SU-DHL-6 (cell line): Measurements from ENCODE around the gene SDCCAG8.

Experiments used
- CTCF ChIP-seq: fragments of 200-600 bp; sonication (generic); IDR thresholded peaks from one replicate; pipeline ENCODE4 v1.5.1; 2017; ENCODE audit warnings: antibody characterized with exemption, mild to moderate bottlenecking, low read length, moderate library complexity; ENCODE audit not compliant: insufficient read depth, poor library complexity, severe bottlenecking
- EZH2phosphoT487 ChIP-seq: fragments of 200-600 bp; sonication (generic), shearing (Covaris generic); conservative IDR thresholded peaks from 2 replicates; pipeline ENCODE4 v1.6.1; 2018; ENCODE audit warnings: mild to moderate bottlenecking, antibody characterized with exemption, low read length, moderate library complexity, mixed read lengths

- TF ChIP-seq CTCF (no peak), EZH2phosphoT487 (no peak)
These were observed 290.6 kb downstream of the SDCCAG8 start for GRCh38 chr1:243546457-243546856.
